GM12873 (cell line): Measurements from ENCODE around the gene ZNF480.
A peak's percentile ranks its signal among the peaks of the same experiment; 100 is the strongest.

Experiments
- TF ChIP-seq, protein P1 (sequence below): IDR thresholded peaks from 2 replicates; pipeline ENCODE4 v1.5.1; 2012; ENCODE audit warnings: low read depth, mild to moderate bottlenecking, moderate library complexity, low read length, control low read depth; ENCODE audit not compliant: insufficient read depth; ENCODE audit errors: missing control alignments

Gene ZNF480

DNA sequence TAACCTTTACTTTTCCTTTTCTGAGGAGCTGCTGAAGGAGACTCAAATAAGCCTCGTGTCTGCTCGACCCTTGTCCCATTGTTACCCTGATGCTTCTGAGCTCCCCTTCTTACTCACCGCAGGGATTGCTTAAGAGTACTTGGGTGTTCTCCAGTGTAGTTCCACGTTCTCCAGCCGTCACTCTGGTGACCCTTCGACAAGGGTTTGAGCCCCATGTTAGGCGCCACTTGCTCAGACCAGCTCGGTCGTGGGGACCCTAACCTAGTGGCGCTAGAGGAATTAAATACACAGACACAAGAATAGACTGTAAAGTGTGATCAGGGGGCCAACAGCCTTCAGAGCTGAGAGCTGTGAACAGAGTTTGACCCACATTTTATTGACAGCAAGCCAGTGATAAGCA lies 10.3 kb downstream of the ZNF480 start:
- TF ChIP-seq, protein P1, sequence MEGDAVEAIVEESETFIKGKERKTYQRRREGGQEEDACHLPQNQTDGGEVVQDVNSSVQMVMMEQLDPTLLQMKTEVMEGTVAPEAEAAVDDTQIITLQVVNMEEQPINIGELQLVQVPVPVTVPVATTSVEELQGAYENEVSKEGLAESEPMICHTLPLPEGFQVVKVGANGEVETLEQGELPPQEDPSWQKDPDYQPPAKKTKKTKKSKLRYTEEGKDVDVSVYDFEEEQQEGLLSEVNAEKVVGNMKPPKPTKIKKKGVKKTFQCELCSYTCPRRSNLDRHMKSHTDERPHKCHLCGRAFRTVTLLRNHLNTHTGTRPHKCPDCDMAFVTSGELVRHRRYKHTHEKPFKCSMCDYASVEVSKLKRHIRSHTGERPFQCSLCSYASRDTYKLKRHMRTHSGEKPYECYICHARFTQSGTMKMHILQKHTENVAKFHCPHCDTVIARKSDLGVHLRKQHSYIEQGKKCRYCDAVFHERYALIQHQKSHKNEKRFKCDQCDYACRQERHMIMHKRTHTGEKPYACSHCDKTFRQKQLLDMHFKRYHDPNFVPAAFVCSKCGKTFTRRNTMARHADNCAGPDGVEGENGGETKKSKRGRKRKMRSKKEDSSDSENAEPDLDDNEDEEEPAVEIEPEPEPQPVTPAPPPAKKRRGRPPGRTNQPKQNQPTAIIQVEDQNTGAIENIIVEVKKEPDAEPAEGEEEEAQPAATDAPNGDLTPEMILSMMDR = no peak

DNA sequence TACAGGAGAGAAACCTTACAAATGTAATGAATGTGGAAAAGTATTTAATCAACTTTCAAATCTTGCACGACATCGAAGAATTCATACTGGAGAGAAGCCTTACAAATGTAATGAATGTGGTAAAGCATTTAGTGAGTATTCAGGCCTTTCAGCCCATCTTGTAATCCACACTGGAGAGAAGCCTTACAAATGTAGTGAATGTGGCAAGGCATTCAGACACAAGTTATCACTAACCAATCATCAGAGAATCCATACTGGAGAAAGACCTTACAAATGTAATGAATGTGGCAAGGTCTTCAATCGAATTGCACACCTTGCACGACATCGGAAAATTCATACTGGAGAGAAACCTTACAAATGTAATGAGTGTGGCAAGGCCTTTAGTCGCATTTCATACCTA lies 25.5 kb downstream of the ZNF480 start:
- TF ChIP-seq, protein P1 = no peak

DNA sequence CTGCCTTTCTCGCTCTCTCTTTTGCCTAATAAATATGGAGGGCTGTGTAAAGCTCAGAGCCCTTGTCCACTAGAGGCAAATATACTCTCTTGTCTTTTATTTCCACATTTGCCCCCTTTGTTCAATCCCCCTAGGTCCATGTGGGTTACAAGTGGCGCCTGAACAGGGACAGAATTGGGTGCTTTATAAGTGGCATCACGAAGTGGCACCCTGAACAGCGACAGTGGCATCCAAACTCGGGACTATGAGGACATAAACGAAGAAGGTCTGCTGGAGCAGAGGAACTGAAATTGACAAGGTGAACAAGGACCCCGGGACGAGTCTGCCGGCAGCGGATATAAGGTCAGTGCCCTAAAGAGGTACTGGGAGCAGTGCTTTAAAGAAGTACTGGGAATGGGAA lies 34.8 kb downstream of the ZNF480 start:
- TF ChIP-seq, protein P1 = no peak

DNA sequence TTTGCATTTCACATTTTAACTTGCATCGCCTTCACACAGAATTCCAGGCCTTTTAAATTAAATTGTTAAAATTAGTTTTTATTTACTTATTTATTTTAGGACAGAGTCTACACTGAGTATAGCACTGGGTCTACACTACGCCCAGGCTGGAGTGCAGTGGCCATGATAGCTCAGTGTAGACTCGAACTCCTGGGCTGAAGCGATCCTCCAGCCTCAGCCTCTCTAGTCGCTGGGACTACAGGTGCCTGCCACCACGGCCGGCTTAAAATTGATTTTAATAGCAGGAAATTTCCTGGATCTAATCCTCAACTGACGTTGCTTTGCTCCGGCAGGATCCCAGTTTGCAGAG lies 38.8 kb downstream of the ZNF480 start:
- TF ChIP-seq, protein P1 = no peak

DNA sequence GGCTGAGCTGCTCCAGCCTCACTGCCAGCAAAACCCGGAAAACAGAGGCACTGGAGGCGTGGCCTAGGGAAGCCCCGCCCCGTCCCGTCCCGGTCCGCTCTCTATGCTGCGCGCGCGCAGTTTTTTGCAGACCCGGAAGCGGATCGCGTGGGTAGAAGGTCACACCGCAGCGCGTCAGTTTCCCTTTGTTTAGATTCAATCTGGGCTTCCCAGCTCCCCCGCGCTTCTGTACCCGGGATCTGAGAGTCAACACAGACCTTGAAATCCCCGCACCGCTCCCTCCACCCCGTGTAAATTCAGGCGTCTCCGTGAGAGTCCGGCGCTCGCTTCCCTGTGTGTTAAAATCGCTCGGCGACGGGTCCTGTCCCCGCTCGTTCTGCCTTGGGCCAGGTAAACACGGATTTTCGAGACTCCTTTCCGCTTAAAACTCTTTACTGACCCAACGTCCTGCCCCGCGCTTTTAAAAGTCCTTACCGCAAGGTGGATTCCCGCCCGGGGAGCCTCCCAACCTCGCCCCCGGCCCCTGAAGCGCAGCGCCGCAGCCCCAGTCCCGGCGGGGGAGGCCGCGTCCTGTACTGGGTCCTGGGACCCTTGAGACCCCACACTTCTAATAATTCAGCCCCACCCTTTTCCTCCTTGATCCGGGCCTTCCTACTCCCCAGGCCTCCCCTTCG lies 39.3 kb downstream of the ZNF480 start, which contains the start of gene ZNF610:
Gene ZNF610, plus strand, starts transcription at position 127 of the 674 bp plus-strand sequence. CDS start 12,930 bp downstream, outside the sequence.
- TF ChIP-seq, protein P1 = no peak

DNA sequence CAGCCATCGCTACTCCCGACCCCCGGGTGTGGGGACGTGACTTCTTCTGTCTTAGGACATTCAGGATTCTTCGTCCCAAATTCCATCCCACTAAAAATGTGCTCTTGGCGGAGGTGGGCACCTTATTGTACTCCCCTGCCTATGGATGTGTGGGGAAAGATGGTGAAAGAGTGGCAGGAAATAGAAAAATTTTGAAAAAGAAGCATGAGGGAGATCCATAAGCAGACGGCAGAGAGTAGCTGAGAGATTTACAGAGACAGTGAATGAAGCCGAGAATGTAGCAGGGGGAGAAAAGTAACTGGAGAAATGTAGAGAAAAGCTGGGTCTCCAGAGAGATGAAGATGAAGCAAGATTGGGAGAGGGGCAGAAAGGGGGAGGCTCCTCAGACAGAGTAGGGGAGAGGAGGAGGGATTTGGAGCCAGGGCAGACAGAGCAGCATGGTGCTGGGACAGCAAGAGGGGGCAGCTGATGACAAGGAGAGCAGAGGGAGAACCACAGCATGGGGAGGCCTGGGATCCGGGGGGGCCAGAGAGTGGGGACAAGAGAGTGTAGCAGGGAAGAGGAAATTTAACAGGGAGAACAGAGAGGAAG lies 39.9 kb downstream of the ZNF480 start:
- TF ChIP-seq, protein P1 = no peak

DNA sequence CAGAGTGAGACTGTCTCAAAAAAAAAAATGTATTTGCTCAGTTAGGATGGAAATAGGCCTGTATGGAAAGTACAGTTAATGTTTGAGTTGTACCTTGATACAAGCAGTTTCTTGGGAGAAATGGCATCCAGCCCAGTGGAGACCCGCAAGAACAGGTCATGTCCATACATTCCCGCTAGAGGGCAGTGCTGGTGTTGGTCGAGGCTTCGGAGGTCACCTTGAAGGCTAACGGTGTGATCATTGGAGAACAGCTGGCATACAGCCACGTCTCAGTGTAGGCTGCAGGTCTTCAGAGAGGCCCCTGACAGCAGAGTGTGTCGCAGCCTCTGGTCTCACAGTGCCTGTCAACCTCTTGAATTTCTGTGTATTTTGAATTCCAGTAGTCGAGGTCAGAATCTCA lies 46.6 kb downstream of the ZNF480 start:
- TF ChIP-seq, protein P1 = peak; percentile 73
